ENCODE data around the gene C11orf16. TPM values are rescaled to one million over a fixed set of nuclear protein-coding genes. Genes with fewer than 3 reads are reported as not detected.
"Not testable (repeated sequence)": the region's sequence is repeated elsewhere in the genome, so short reads cannot be mapped to it uniquely, and the experiment has no call there.

Gene C11orf16
- total RNA-seq, 1 experiment from 2014 or later: not detected

GRCh38 chr11:8980485-8980884, 47.7 kb upstream of the C11orf16 start:
- no peaks in the 10 kb centered on the region for H3K27me3 ChIP-seq (ENCODE audit: insufficient read depth, low read length)
- H3K36me3 ChIP-seq (ENCODE audit: control insufficient read depth in 1 of 2, insufficient read depth in 2 of 2, low read length in 2 of 2): no peaks in the 10 kb centered on the region
- ChIA-PET RAD21 (ENCODE audit: low non-redundant PET in 1 of 2, low total read pairs in 2 of 2, uncharacterized antibody in 2 of 2, unreplicated experiment in 2 of 2) (no interaction called here), POLR2A (interaction anchor here (0.5 kb wide), 1 partner anchor 393 kb away, joined by 4 read pairs; no protein-coding TSS in a partner anchor), CTCF (no interaction called here)
- no peaks in the 10 kb centered on the region for H3K9me2 ChIP-seq (ENCODE audit: insufficient read depth)
- ATAC-seq (no peak), DNase-seq (ENCODE audit: low read depth, low spot score) (no peak)
- TF ChIP-seq, protein P1, sequence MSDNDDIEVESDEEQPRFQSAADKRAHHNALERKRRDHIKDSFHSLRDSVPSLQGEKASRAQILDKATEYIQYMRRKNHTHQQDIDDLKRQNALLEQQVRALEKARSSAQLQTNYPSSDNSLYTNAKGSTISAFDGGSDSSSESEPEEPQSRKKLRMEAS (IDR thresholded peaks at IDR 0.05): no peak
- TF ChIP-seq SRF (IDR thresholded peaks at IDR 0.05; ENCODE audit: low read depth): no peak
- TF ChIP-seq CBX3 (IDR thresholded peaks at IDR 0.05; ENCODE audit: low read depth): no peak
- TF ChIP-seq SIN3A (IDR thresholded peaks at IDR 0.05; ENCODE audit: low read depth): no peak
- TF ChIP-seq SP1 (IDR thresholded peaks at IDR 0.05; ENCODE audit: low read depth): no peak
- TF ChIP-seq TCF7L2 (IDR thresholded peaks at IDR 0.05; ENCODE audit: borderline replicate concordance, extremely low read depth, insufficient read depth, insufficient read length): no peak
- TF ChIP-seq POLR2AphosphoS5 (IDR thresholded peaks at IDR 0.05; ENCODE audit: low read depth, low read length): no peak
- TF ChIP-seq EZH2 (IDR thresholded peaks at IDR 0.05): no peak
- TF ChIP-seq JUND (IDR thresholded peaks at IDR 0.05): no peak
- no peak for TF ChIP-seq POLR2A (IDR thresholded peaks at IDR 0.05; ENCODE audit: borderline replicate concordance, extremely low read depth, insufficient read depth, insufficient read length)
- no peak for TF ChIP-seq REST (IDR thresholded peaks at IDR 0.05; ENCODE audit: low read depth)
- TF ChIP-seq, protein P2, sequence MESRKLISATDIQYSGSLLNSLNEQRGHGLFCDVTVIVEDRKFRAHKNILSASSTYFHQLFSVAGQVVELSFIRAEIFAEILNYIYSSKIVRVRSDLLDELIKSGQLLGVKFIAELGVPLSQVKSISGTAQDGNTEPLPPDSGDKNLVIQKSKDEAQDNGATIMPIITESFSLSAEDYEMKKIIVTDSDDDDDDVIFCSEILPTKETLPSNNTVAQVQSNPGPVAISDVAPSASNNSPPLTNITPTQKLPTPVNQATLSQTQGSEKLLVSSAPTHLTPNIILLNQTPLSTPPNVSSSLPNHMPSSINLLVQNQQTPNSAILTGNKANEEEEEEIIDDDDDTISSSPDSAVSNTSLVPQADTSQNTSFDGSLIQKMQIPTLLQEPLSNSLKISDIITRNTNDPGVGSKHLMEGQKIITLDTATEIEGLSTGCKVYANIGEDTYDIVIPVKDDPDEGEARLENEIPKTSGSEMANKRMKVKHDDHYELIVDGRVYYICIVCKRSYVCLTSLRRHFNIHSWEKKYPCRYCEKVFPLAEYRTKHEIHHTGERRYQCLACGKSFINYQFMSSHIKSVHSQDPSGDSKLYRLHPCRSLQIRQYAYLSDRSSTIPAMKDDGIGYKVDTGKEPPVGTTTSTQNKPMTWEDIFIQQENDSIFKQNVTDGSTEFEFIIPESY (IDR thresholded peaks at IDR 0.05; ENCODE audit: extremely low read depth, insufficient replicate concordance, low read length): no peak
- TF ChIP-seq YY1 (IDR thresholded peaks at IDR 0.05; ENCODE audit: extremely low read depth, insufficient replicate concordance, low read depth, low read length): no peak
- no TSS peak for BruUV-seq (replicated peaks)
- H3K4me3 ChIP-seq (replicated peaks in 1 of 2; ENCODE audit: low read depth in 1 of 2, low read length in 2 of 2): no peak overlapping the region
- H3K4me2 ChIP-seq (ENCODE audit: low read length): no peak overlapping the region
- intact Hi-C loops (cut with micrococcal nuclease): no loop called here
- no peaks in the 10 kb centered on the region for H3K4me1 ChIP-seq (ENCODE audit: control insufficient read depth in 1 of 2, insufficient read depth in 2 of 2, low read length in 2 of 2)
- no peak overlapping the region for H3K27ac ChIP-seq (ENCODE audit: low read depth, low read length)
- no peak overlapping the region for H3K9ac ChIP-seq (ENCODE audit: low read length)
- H2AFZ ChIP-seq (ENCODE audit: low read depth, low read length, poor library complexity, severe bottlenecking): no peak overlapping the region
- H3K79me2 ChIP-seq (ENCODE audit: insufficient read depth, low read length): no peaks in the 10 kb centered on the region
- H4K20me1 ChIP-seq (ENCODE audit: insufficient read depth): no peaks in the 10 kb centered on the region
- H3K9me3 ChIP-seq (ENCODE audit: control insufficient read depth in 1 of 2, insufficient read depth in 1 of 2, low read depth in 1 of 2, low read length in 2 of 2): no peaks in the 10 kb centered on the region

DNA sequence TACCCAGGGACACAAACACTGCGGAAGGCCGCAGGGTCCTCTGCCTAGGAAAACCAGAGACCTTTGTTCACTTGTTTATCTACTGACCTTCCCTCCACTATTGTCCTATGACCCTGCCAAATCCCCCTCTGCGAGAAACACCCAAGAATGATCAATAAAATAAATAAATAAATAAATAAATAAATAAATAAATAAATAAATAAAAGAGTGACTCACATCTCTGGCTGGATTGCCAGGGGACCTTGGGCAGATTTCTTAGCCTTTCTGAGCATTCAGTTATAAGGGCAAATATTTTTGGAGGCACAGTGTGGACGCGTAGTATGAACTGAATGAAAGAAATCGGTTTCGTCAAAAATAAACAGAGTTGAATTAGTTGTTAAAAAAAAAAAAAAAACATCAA, 46.6 kb upstream of the C11orf16 start:
- H2AFZ ChIP-seq (ENCODE audit: low read depth, low read length, poor library complexity, severe bottlenecking); RAD21 ChIA-PET (ENCODE audit: low non-redundant PET in 1 of 2, low total read pairs in 2 of 2, uncharacterized antibody in 2 of 2, unreplicated experiment in 2 of 2); POLR2A ChIA-PET; ATAC-seq; DNase-seq (ENCODE audit: low read depth, low spot score); intact Hi-C loops (cut with micrococcal nuclease); H3K9ac ChIP-seq (ENCODE audit: low read length); CTCF ChIA-PET; H3K4me2 ChIP-seq (ENCODE audit: low read length); H3K4me1 ChIP-seq (ENCODE audit: control insufficient read depth in 1 of 2, insufficient read depth in 2 of 2, low read length in 2 of 2); H3K27ac ChIP-seq (ENCODE audit: low read depth, low read length); H3K9me3 ChIP-seq (ENCODE audit: control insufficient read depth in 1 of 2, insufficient read depth in 1 of 2, low read depth in 1 of 2, low read length in 2 of 2); H3K4me3 ChIP-seq (replicated peaks in 1 of 2; ENCODE audit: low read depth in 1 of 2, low read length in 2 of 2); H3K27me3 ChIP-seq (ENCODE audit: insufficient read depth, low read length); H4K20me1 ChIP-seq (ENCODE audit: insufficient read depth); H3K36me3 ChIP-seq (ENCODE audit: control insufficient read depth in 1 of 2, insufficient read depth in 2 of 2, low read length in 2 of 2); H3K79me2 ChIP-seq (ENCODE audit: insufficient read depth, low read length); BruUV-seq (replicated peaks); H3K9me2 ChIP-seq (ENCODE audit: insufficient read depth): not testable (repeated sequence)
